Mucosa of descending colon (tissue), 3 donors: ENCODE data around the gene CACNA1F. TPM values are rescaled to one million over a fixed set of nuclear protein-coding genes. Genes with fewer than 3 reads are reported as not detected.

Source experiments
- ATAC-seq: fragments of 200-7000 bp; cut with Tn5 transposase; one replicate; pipeline ENCODE4 v1.9.1; 2020; ENCODE audit warnings: mild to moderate bottlenecking, moderate library complexity
- DNase-seq, 3 donors: peaks; one replicate each; pipeline ENCODE4 v3.0.0-alpha.2; 2020
- H3K36me3 ChIP-seq: fragments of 200-600 bp; one replicate; pipeline ENCODE4 v1.8.0; 2021; ENCODE audit warnings: low read depth, mild to moderate bottlenecking
- H3K4me1 ChIP-seq: fragments of 200-600 bp; one replicate; pipeline ENCODE4 v1.8.0; 2021; ENCODE audit warnings: low read depth, mild to moderate bottlenecking
- H3K4me3 ChIP-seq: fragments of 200-600 bp; one replicate; pipeline ENCODE4 v1.8.0; 2021; ENCODE audit warnings: mild to moderate bottlenecking
- H3K9me3 ChIP-seq: fragments of 200-600 bp; one replicate; pipeline ENCODE4 v1.8.0; 2021; ENCODE audit warnings: mild to moderate bottlenecking
- intact Hi-C, 2 donors: fragments of 100-400 bp; cut with DNase I in 1 of 2; cut with micrococcal nuclease in 1 of 2; formaldehyde crosslinking; loops; one replicate each; pipeline versions ENCODE4 v1.11.0 to v1.11.1; 2022; cut with DNase I, micrococcal nuclease
- total RNA-seq, 3 donors: library from RNA; stranded (reverse); fragmentation: NEBNext Ultra II Directional in 2 of 3; extraction: Animal tissue kit (Norgen Biotek cat#: 25700) in 2 of 3; gene quantifications; one replicate each; pipeline versions ENCODE4 v1.2.1 to v1.2.4, GENCODE V29; 2021 to 2023
- TF ChIP-seq, protein P1 (sequence below): fragments of 200-600 bp; IDR thresholded peaks from one replicate; pipeline ENCODE4 v1.8.0; 2022; ENCODE audit warnings: antibody characterized with exemption, mild to moderate bottlenecking
- donor health status: DM: no; HTN: no; CAD: no; lungs with moderate emphysema.
- donor health status: DM: no; HTN: no; CAD: no.
- donor health status: DM: no; HTN: yes; CAD: no.

CACNA1F gene
- total RNA-seq, 3 donors from 2014 or later: 0.70 to 3.0 (median 1.7) TPM

DNA sequence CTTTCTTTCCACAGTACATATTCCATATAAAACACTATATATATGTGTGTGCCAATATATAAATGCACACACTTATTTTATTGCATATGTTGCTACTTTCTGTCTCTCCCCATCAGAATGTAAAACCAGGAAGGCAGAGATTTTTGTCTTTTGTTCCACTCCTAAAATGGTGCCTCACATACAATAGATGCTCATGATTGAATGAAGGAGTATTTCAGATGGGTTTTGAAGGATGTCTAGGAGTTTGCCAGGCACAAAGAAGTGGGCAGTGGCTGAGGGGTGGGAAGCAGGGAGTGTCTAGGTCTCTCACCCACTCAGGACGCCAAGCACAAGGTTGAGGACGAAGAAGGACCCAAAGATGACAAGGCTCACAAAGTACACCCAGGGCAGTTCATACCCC, 5.4 kb downstream of the CACNA1F start:
- H3K4me1 ChIP-seq: no peaks in the 10 kb centered on the region
- H3K36me3 ChIP-seq: no peaks in the 10 kb centered on the region
- H3K4me3 ChIP-seq: no peak overlapping the region
- intact Hi-C loops: no loop called here
- ATAC-seq (no peak), DNase-seq (no peak)
- TF ChIP-seq, protein P1, sequence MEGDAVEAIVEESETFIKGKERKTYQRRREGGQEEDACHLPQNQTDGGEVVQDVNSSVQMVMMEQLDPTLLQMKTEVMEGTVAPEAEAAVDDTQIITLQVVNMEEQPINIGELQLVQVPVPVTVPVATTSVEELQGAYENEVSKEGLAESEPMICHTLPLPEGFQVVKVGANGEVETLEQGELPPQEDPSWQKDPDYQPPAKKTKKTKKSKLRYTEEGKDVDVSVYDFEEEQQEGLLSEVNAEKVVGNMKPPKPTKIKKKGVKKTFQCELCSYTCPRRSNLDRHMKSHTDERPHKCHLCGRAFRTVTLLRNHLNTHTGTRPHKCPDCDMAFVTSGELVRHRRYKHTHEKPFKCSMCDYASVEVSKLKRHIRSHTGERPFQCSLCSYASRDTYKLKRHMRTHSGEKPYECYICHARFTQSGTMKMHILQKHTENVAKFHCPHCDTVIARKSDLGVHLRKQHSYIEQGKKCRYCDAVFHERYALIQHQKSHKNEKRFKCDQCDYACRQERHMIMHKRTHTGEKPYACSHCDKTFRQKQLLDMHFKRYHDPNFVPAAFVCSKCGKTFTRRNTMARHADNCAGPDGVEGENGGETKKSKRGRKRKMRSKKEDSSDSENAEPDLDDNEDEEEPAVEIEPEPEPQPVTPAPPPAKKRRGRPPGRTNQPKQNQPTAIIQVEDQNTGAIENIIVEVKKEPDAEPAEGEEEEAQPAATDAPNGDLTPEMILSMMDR: no peak
- H3K9me3 ChIP-seq: no peaks in the 10 kb centered on the region

DNA sequence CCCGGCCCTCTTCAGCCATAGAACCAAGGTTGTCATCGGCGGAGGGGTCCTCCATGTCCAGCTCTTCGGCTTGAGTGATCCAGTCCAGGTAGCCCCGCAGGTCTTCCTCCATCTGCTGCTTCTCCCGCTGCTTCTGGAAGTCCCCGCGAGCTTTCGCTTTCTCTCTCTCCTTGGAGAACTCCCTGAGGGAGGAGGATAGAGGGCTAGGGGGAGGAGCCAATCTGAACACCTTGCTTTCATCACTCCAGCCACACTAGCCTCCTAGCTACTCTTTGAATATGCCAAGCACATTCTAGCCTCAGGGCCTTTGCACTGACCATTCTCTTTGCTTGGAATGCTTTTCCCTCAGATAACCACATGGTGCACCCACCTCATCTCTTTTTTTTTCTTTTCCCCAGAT, 6.2 kb downstream of the CACNA1F start:
- Histone ChIP-seq H3K4me1 (no peaks in the 10 kb centered on the region), H3K4me3 (no peak overlapping the region), H3K36me3 (no peaks in the 10 kb centered on the region), H3K9me3 (no peaks in the 10 kb centered on the region)
- TF ChIP-seq, protein P1: no peak
- ATAC-seq: no peak
- no peak for DNase-seq
- intact Hi-C loops: no loop called here

DNA sequence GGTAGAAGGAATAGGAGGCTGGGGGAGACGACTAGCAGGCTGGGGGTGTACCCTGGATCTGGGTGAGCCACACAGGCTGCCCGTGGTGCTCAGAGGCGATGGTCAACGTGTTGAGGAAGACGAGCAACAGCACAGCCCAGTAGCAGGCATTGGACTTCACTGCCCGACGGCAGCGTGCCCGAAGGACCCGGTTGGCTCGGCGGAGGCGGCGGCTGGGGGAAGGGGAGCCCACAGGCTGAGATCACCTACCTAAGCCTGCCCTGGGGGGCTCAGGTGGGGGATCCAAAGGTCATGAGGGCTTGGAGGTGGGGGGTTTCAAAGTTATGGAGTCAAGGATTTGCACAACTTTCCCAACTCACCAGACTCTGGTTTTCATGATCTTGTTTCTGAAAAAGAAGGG, 7.3 kb downstream of the CACNA1F start:
- Histone ChIP-seq H3K9me3 (no peaks in the 10 kb centered on the region), H3K4me3 (no peak overlapping the region), H3K36me3 (no peaks in the 10 kb centered on the region), H3K4me1 (no peaks in the 10 kb centered on the region)
- intact Hi-C loops: no loop called here
- TF ChIP-seq, protein P1: no peak
- no peak for ATAC-seq
- DNase-seq: no peak

DNA sequence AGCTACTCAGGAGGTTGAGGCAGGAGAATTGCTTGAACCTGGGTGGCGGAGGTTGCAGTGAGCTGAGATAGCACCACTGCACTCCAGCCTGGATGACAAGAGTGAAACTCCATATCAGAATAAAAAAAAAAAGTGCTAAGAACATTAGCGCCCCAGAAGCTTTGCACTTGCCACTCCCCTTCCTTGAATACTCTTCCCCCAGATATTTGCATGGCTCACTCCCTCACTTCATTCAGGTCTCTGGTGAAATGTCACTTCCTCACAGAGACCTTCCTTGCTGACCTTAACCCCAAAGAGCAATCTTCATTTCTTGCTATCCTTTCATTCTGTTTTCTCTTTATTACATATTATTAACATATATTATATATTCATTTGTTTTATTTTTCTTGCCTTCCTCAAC, 11.3 kb downstream of the CACNA1F start:
- TF ChIP-seq, protein P1: no peak
- Histone ChIP-seq H3K4me3 (no peak overlapping the region), H3K36me3 (no peaks in the 10 kb centered on the region), H3K9me3 (no peaks in the 10 kb centered on the region), H3K4me1 (no peaks in the 10 kb centered on the region)
- intact Hi-C loops: no loop called here
- ATAC-seq (no peak), DNase-seq (no peak)

DNA sequence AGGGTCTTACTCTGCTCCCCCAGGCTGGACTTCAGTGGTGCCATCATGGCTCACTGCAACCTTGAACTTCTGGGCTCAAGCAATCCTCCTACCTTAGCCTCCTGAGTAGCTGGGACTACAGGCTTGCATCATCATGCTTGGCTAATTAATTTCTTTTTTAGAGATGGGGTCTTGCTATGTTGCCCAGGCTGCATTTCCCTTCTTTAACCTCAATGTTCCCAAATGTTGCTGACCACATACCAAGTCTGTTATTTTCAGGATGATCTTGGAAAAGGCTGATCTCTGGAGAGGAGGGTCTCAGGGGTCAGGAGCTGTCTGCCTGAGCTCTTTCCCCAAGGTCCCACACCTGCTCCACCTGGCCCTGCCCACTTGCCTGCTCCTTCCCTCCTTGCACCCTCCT, 13.0 kb downstream of the CACNA1F start:
- Histone ChIP-seq H3K36me3 (no peaks in the 10 kb centered on the region), H3K4me3 (no peak overlapping the region), H3K9me3 (no peaks in the 10 kb centered on the region), H3K4me1 (no peaks in the 10 kb centered on the region)
- ATAC-seq: no peak
- DNase-seq: no peak
- TF ChIP-seq, protein P1: no peak
- intact Hi-C loops: no loop called here

DNA sequence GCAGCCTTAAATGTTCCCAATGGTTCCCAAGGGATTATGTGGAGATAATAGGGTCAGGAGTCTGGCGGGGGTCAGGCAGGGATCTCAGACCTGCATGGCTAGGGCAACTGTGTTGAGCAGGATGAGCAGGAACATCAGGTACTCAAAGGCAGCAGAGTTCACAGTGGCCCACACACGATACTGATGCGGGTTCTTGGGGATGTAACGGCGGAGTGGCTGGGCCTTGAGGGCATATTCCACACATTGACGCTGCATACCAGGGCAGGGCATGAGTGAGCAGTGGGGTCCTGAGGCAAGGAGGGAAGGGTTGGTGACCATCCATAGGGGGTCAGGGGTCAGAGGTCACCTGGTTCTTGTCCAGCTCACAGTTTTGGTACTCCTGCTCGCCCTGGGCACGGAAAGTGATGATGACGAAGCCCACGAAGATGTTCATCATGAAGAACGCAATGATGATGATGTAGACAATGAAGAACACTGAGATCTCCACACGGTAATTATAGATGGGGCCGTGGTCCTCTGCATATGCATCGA, 18.1 kb downstream of the CACNA1F start:
- DNase-seq (no peak), ATAC-seq (no peak)

More for the DNA sequence above, 18.1 kb downstream of the CACNA1F start:
- Histone ChIP-seq H3K9me3 (no peaks in the 10 kb centered on the region), H3K4me1 (no peaks in the 10 kb centered on the region), H3K4me3 (no peak overlapping the region), H3K36me3 (no peaks in the 10 kb centered on the region)
- intact Hi-C loops: no loop called here
- TF ChIP-seq, protein P1: no peak
